OCI-LY1 (cell line): Measurements from ENCODE around the gene SLCO2B1.

ENCODE experiments used
- H2AFZ ChIP-seq: fragments of 200-600 bp; sonication (generic), shearing (Covaris generic); 2 replicates; pipeline ENCODE4 v1.6.0; 2014; ENCODE audit warnings: antibody characterized with exemption, mild to moderate bottlenecking, low read length
- H3F3A ChIP-seq: fragments of 200-600 bp; sonication (generic), shearing (Covaris generic); 2 replicates; pipeline ENCODE4 v1.6.0; 2014; ENCODE audit warnings: mild to moderate bottlenecking, antibody characterized with exemption, low read length, moderate library complexity; ENCODE audit not compliant: insufficient read depth
- H3K27ac ChIP-seq: fragments of 200-600 bp; sonication (generic); 2 replicates; pipeline ENCODE4 v1.5.1; 2014; ENCODE audit warnings: low read length, mixed run types, mild to moderate bottlenecking, low read depth; ENCODE audit not compliant: poor library complexity, severe bottlenecking
- H3K27me3 ChIP-seq: fragments of 200-600 bp; sonication (generic); 2 replicates; pipeline ENCODE4 v1.6.0; 2014; ENCODE audit warnings: antibody characterized with exemption, mild to moderate bottlenecking, low read length, moderate library complexity; ENCODE audit not compliant: insufficient read depth
- H3K36me3 ChIP-seq: fragments of 200-600 bp; sonication (generic); 2 replicates; pipeline ENCODE4 v1.6.1; 2014; ENCODE audit warnings: mild to moderate bottlenecking, antibody characterized with exemption, low read length, moderate library complexity, mixed read lengths; ENCODE audit not compliant: insufficient read depth
- H3K4me1 ChIP-seq: fragments of 200-600 bp; sonication (generic); 2 replicates; pipeline ENCODE4 v1.5.1; 2014; ENCODE audit warnings: mild to moderate bottlenecking, low read length, moderate library complexity; ENCODE audit not compliant: insufficient read depth, severe bottlenecking
- H3K4me2 ChIP-seq: fragments of 200-600 bp; sonication (generic), shearing (Covaris generic); 2 replicates; pipeline ENCODE4 v1.6.1; 2014; ENCODE audit warnings: low read length
- H3K4me3 ChIP-seq: fragments of 200-600 bp; sonication (generic); 2 replicates; pipeline ENCODE4 v1.5.1; 2014; ENCODE audit warnings: low read length, low read depth, mild to moderate bottlenecking, mixed read lengths; ENCODE audit not compliant: poor library complexity, severe bottlenecking
- H3K79me2 ChIP-seq: fragments of 200-600 bp; shearing (Covaris generic); 2 replicates; pipeline ENCODE4 v1.6.1; 2016; ENCODE audit warnings: mixed run types, low read length, mixed read lengths; ENCODE audit not compliant: insufficient read depth
- H3K9ac ChIP-seq: fragments of 200-600 bp; sonication (generic), shearing (Covaris generic); 2 replicates; pipeline ENCODE4 v1.6.1; 2014; ENCODE audit warnings: mild to moderate bottlenecking, low read length, mixed read lengths
- H3K9me2 ChIP-seq: fragments of 200-600 bp; sonication (generic), shearing (Covaris generic); 2 replicates; pipeline ENCODE4 v1.6.1; 2014; ENCODE audit warnings: low read depth, mild to moderate bottlenecking, low read length, mixed read lengths
- H3K9me3 ChIP-seq: fragments of 200-600 bp; shearing (Covaris generic); 2 replicates; pipeline ENCODE4 v1.6.1; 2014; ENCODE audit warnings: low read length, mixed read lengths
- H4K20me1 ChIP-seq: fragments of 200-600 bp; sonication (generic), shearing (Covaris generic); 2 replicates; pipeline ENCODE4 v1.6.0; 2016; ENCODE audit warnings: mild to moderate bottlenecking, low read length; ENCODE audit not compliant: insufficient read depth
- EZH2 ChIP-seq: fragments of 200-600 bp; sonication (generic), shearing (Covaris generic); IDR thresholded peaks from 2 replicates; pipeline ENCODE4 v1.8.0; 2017; ENCODE audit warnings: borderline replicate concordance, mixed run types, mild to moderate bottlenecking, antibody characterized with exemption, low read length, moderate library complexity, mixed read lengths
- TF ChIP-seq, protein P1 (sequence below): fragments of 200-600 bp; sonication (generic), shearing (Covaris generic); IDR thresholded peaks from 2 replicates; pipeline ENCODE4 v1.5.1; 2017; ENCODE audit warnings: mild to moderate bottlenecking, antibody characterized with exemption, low read length, moderate library complexity, mixed read lengths

The SLCO2B1 gene

DNA sequence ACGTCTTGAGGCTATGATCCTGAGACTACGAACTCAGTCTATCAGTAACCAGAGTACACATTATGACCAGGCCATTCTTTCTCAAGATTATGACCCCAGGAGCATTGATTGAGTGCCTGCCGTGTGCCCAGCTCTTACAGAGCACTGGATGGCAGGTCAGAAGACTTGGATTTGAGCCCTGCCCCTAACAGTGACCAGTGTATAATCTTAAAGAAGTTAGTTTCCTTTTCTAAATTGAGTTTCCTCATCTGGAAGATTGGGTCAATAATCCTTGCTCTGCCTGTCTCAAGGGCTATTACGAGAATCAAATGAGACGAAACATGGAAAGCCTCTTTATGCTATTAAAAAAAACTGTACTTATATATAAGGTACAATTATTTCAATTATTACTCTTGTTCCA lies 38.2 kb downstream of the SLCO2B1 start:
- no peak overlapping the region for H3K9ac ChIP-seq
- H3K4me3 ChIP-seq = no peak overlapping the region
- no peak overlapping the region for H3K4me2 ChIP-seq
- no peaks in the 10 kb centered on the region for H3K9me3 ChIP-seq
- no peak overlapping the region for H2AFZ ChIP-seq
- H3K4me1 ChIP-seq = no peaks in the 10 kb centered on the region
- H3K27me3 ChIP-seq = no peaks in the 10 kb centered on the region
- no peak for TF ChIP-seq EZH2
- TF ChIP-seq, protein P1, sequence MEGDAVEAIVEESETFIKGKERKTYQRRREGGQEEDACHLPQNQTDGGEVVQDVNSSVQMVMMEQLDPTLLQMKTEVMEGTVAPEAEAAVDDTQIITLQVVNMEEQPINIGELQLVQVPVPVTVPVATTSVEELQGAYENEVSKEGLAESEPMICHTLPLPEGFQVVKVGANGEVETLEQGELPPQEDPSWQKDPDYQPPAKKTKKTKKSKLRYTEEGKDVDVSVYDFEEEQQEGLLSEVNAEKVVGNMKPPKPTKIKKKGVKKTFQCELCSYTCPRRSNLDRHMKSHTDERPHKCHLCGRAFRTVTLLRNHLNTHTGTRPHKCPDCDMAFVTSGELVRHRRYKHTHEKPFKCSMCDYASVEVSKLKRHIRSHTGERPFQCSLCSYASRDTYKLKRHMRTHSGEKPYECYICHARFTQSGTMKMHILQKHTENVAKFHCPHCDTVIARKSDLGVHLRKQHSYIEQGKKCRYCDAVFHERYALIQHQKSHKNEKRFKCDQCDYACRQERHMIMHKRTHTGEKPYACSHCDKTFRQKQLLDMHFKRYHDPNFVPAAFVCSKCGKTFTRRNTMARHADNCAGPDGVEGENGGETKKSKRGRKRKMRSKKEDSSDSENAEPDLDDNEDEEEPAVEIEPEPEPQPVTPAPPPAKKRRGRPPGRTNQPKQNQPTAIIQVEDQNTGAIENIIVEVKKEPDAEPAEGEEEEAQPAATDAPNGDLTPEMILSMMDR = no peak
- no peaks in the 10 kb centered on the region for H3K79me2 ChIP-seq
- no peaks in the 10 kb centered on the region for H3K36me3 ChIP-seq
- no peak overlapping the region for H3K27ac ChIP-seq
- no peaks in the 10 kb centered on the region for H3K9me2 ChIP-seq
- no peaks in the 10 kb centered on the region for H4K20me1 ChIP-seq
- H3F3A ChIP-seq = no peaks in the 10 kb centered on the region

DNA sequence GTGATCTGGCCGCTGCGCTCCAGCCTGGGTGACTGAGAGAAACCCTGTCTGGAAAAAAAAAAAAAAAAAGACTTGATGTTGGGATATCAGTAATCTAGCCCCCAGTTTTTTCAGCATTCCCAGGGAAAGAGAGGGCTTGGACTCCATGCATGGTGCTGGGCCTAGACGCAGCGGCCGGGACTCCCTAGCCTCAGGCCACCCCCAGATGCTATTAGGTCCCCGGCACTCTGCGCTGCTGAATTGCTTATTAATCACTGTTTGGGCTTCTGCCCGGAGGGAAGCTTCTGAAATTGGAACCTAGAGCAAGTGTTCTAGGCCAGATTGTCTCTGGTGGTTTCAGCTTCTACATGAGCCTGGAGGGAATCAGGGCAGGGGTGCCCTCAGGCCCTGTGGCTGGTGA lies 39.0 kb downstream of the SLCO2B1 start:
- Histone ChIP-seq H3K36me3 (no peaks in the 10 kb centered on the region), H3K9ac (no peak overlapping the region)
- no peak for TF ChIP-seq EZH2
- TF ChIP-seq, protein P1 = no peak

DNA sequence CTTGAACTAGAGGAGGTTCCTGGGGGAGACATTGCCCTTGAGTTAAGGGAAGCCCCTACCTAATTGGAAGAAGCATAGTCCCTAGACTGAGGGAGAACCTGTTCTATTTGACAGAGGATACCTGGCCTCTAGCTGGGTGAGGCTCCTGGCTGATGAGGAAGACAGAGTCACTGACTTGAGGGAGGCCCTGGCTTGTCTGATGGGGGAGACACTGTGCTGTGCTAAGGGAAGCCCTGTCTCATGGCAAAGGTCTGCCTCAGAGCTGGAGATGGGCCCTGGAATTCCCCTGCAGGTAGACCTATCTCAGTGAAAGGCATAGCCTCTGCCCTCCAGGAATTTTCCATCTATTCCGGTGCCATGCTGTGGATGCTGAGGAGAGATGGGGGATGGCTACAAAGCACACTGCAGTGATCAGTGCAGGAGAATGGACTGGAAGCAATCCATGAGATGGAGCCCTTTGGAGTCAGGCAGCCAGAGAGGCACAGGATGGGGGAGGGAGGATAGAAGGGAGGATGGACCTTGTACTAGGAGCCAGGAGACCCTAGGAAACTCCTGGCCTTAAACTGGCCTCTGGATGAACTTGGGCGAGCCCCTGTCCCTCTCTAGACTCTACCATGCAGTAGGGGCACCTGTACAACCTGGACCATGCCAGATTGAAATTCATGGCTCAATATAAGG lies 39.9 kb downstream of the SLCO2B1 start:
- no peak overlapping the region for H3K27ac ChIP-seq
- no peak overlapping the region for H3K9ac ChIP-seq
- no peaks in the 10 kb centered on the region for H3K27me3 ChIP-seq
- H4K20me1 ChIP-seq = no peaks in the 10 kb centered on the region
- H3K4me3 ChIP-seq = no peak overlapping the region
- no peak overlapping the region for H2AFZ ChIP-seq
- H3K9me2 ChIP-seq = no peaks in the 10 kb centered on the region
- H3F3A ChIP-seq = no peaks in the 10 kb centered on the region
- H3K9me3 ChIP-seq = no peaks in the 10 kb centered on the region
- no peak overlapping the region for H3K4me2 ChIP-seq
- H3K4me1 ChIP-seq = no peaks in the 10 kb centered on the region
- H3K79me2 ChIP-seq = no peaks in the 10 kb centered on the region
- no peaks in the 10 kb centered on the region for H3K36me3 ChIP-seq
- TF ChIP-seq, protein P1 = no peak
- no peak for TF ChIP-seq EZH2

More for the DNA sequence above, 39.0 kb downstream of the SLCO2B1 start:
- H3K4me2 ChIP-seq = no peak overlapping the region
- no peaks in the 10 kb centered on the region for H3K27me3 ChIP-seq
- H2AFZ ChIP-seq = no peak overlapping the region
- H4K20me1 ChIP-seq = no peaks in the 10 kb centered on the region
- no peaks in the 10 kb centered on the region for H3K9me3 ChIP-seq
- H3K4me1 ChIP-seq = no peaks in the 10 kb centered on the region
- no peaks in the 10 kb centered on the region for H3K9me2 ChIP-seq
- no peak overlapping the region for H3K4me3 ChIP-seq
- no peaks in the 10 kb centered on the region for H3F3A ChIP-seq
- no peak overlapping the region for H3K27ac ChIP-seq
- no peaks in the 10 kb centered on the region for H3K79me2 ChIP-seq
